Subcutaneous adipose tissue (tissue), 4 donors: Measurements from ENCODE around the gene GPSM1. TPM values are rescaled to one million over a fixed set of nuclear protein-coding genes. Genes with fewer than 3 reads are reported as not detected.

Source experiments
- CTCF ChIP-seq: fragments of 450-650 bp; IDR thresholded peaks from one replicate; pipeline ENCODE4 v1.5.1; 2016; ENCODE audit warnings: low read depth, mild to moderate bottlenecking, control low read depth, antibody characterized with exemption, moderate library complexity
- total RNA-seq, 4 donors: library from RNA; depleted of rRNA; stranded (reverse); fragments of >200 nt; gene quantifications; one replicate each; pipeline ENCODE4 v1.1.0, GENCODE V29; 2016

Gene GPSM1
- total RNA-seq, 4 donors from 2014 or later = 2.1 to 5.8 (median 4.1) TPM

GRCh38 chr9:136286359-136286986, 40.9 kb upstream of the GPSM1 start:
- TF ChIP-seq CTCF = no peak

- no peak for TF ChIP-seq CTCF
Measured at GRCh38 chr9:136286987-136287379, 40.4 kb upstream of the GPSM1 start.

GRCh38 chr9:136287960-136288753, 39.2 kb upstream of the GPSM1 start:
- TF ChIP-seq CTCF = no peak

GRCh38 chr9:136289651-136290507, 37.5 kb upstream of the GPSM1 start:
- no peak for TF ChIP-seq CTCF

- no peak for TF ChIP-seq CTCF
Measured at GRCh38 chr9:136290508-136291000, 36.8 kb upstream of the GPSM1 start.

- TF ChIP-seq CTCF = no peak
Measured at GRCh38 chr9:136291306-136292025, 35.9 kb upstream of the GPSM1 start.
